ENCODE results near the gene PHF2.

The PHF2 gene

GRCh38 chr9:93624431-93624834 lies 48.0 kb downstream of the PHF2 start:
- TF ChIP-seq POLR2A (IDR thresholded peaks at IDR 0.05; ENCODE audit: low read depth, low read length) = no peak
- TF ChIP-seq TAF1 (IDR thresholded peaks at IDR 0.05; ENCODE audit: borderline replicate concordance, low read depth, low read length) = no peak
- no peak for TF ChIP-seq POLR2AphosphoS5 (IDR thresholded peaks at IDR 0.05; ENCODE audit: low read depth, low read length)
- DNase-seq (ENCODE audit: insufficient read length) = no peak
- FAIRE-seq = no peak

- FAIRE-seq = no peak
- no peak for TF ChIP-seq TAF1 (IDR thresholded peaks at IDR 0.05; ENCODE audit: borderline replicate concordance, low read depth, low read length)
- TF ChIP-seq POLR2AphosphoS5 (IDR thresholded peaks at IDR 0.05; ENCODE audit: low read depth, low read length) = no peak
- TF ChIP-seq POLR2A (IDR thresholded peaks at IDR 0.05; ENCODE audit: low read depth, low read length) = no peak
- no peak for DNase-seq (ENCODE audit: insufficient read length)
Observed at GRCh38 chr9:93624977-93625376, 48.6 kb downstream of the PHF2 start.

GRCh38 chr9:93629920-93630319 lies 53.5 kb downstream of the PHF2 start:
- FAIRE-seq = no peak
- DNase-seq (ENCODE audit: insufficient read length) = no peak
- TF ChIP-seq POLR2AphosphoS5 (IDR thresholded peaks at IDR 0.05; ENCODE audit: low read depth, low read length) = no peak
- TF ChIP-seq TAF1 (IDR thresholded peaks at IDR 0.05; ENCODE audit: borderline replicate concordance, low read depth, low read length) = no peak
- TF ChIP-seq POLR2A (IDR thresholded peaks at IDR 0.05; ENCODE audit: low read depth, low read length) = no peak

GRCh38 chr9:93630806-93631411 lies 54.5 kb downstream of the PHF2 start:
- no peak for FAIRE-seq
- no peak for DNase-seq (ENCODE audit: insufficient read length)
- TF ChIP-seq POLR2AphosphoS5 (IDR thresholded peaks at IDR 0.05; ENCODE audit: low read depth, low read length) (no peak), TAF1 (IDR thresholded peaks at IDR 0.05; ENCODE audit: borderline replicate concordance, low read depth, low read length) (no peak), POLR2A (IDR thresholded peaks at IDR 0.05; ENCODE audit: low read depth, low read length) (no peak)

GRCh38 chr9:93633492-93634221 lies 57.3 kb downstream of the PHF2 start:
- FAIRE-seq = no peak
- TF ChIP-seq TAF1 (IDR thresholded peaks at IDR 0.05; ENCODE audit: borderline replicate concordance, low read depth, low read length) (no peak), POLR2AphosphoS5 (IDR thresholded peaks at IDR 0.05; ENCODE audit: low read depth, low read length) (no peak), POLR2A (IDR thresholded peaks at IDR 0.05; ENCODE audit: low read depth, low read length) (no peak)

GRCh38 chr9:93634311-93635185 lies 58.2 kb downstream of the PHF2 start:
- DNase-seq (ENCODE audit: insufficient read length) = no peak
- FAIRE-seq = no peak
- TF ChIP-seq POLR2AphosphoS5 (IDR thresholded peaks at IDR 0.05; ENCODE audit: low read depth, low read length) = no peak
- no peak for TF ChIP-seq POLR2A (IDR thresholded peaks at IDR 0.05; ENCODE audit: low read depth, low read length)
- TF ChIP-seq TAF1 (IDR thresholded peaks at IDR 0.05; ENCODE audit: borderline replicate concordance, low read depth, low read length) = no peak

More at GRCh38 chr9:93633492-93634221, 57.3 kb downstream of the PHF2 start:
- DNase-seq (ENCODE audit: insufficient read length) = no peak

GRCh38 chr9:93635186-93636107 lies 59.1 kb downstream of the PHF2 start:
- DNase-seq (ENCODE audit: insufficient read length) (no peak), FAIRE-seq (no peak)
- TF ChIP-seq POLR2A (IDR thresholded peaks at IDR 0.05; ENCODE audit: low read depth, low read length) = no peak
- TF ChIP-seq TAF1 (IDR thresholded peaks at IDR 0.05; ENCODE audit: borderline replicate concordance, low read depth, low read length) = no peak
- no peak for TF ChIP-seq POLR2AphosphoS5 (IDR thresholded peaks at IDR 0.05; ENCODE audit: low read depth, low read length)

GRCh38 chr9:93636172-93636661 lies 59.8 kb downstream of the PHF2 start:
- TF ChIP-seq POLR2AphosphoS5 (IDR thresholded peaks at IDR 0.05; ENCODE audit: low read depth, low read length) = no peak
- DNase-seq (ENCODE audit: insufficient read length) (no peak), FAIRE-seq (no peak)

- DNase-seq (ENCODE audit: insufficient read length) = no peak
- no peak for FAIRE-seq
Observed at GRCh38 chr9:93636667-93637066, 60.3 kb downstream of the PHF2 start.

GRCh38 chr9:93637886-93638285 lies 61.5 kb downstream of the PHF2 start:
- no peak for FAIRE-seq
- no peak for DNase-seq (ENCODE audit: insufficient read length)
- TF ChIP-seq TAF1 (IDR thresholded peaks at IDR 0.05; ENCODE audit: borderline replicate concordance, low read depth, low read length) = no peak
- TF ChIP-seq POLR2AphosphoS5 (IDR thresholded peaks at IDR 0.05; ENCODE audit: low read depth, low read length) = no peak
- no peak for TF ChIP-seq POLR2A (IDR thresholded peaks at IDR 0.05; ENCODE audit: low read depth, low read length)

More at GRCh38 chr9:93636667-93637066, 60.3 kb downstream of the PHF2 start:
- TF ChIP-seq POLR2A (IDR thresholded peaks at IDR 0.05; ENCODE audit: low read depth, low read length) (no peak), POLR2AphosphoS5 (IDR thresholded peaks at IDR 0.05; ENCODE audit: low read depth, low read length) (no peak), TAF1 (IDR thresholded peaks at IDR 0.05; ENCODE audit: borderline replicate concordance, low read depth, low read length) (no peak)

All from GM12892 (cell line).